KOPT-K1 (cell line): ENCODE data around the gene VPS39.

Experiments
- H3K27ac ChIP-seq: fragments of 200-600 bp; sonication (generic); 2 replicates; pipeline ENCODE4 v1.5.1; 2016; ENCODE audit warnings: antibody characterized with exemption, mild to moderate bottlenecking, low read depth, low read length; ENCODE audit not compliant: poor library complexity, severe bottlenecking
- H3K36me3 ChIP-seq: fragments of 200-600 bp; sonication (generic); 2 replicates; pipeline ENCODE4 v1.5.1; 2017; ENCODE audit warnings: antibody characterized with exemption, mild to moderate bottlenecking, low read length, moderate library complexity; ENCODE audit not compliant: insufficient read depth
- H3K9me3 ChIP-seq: fragments of 200-600 bp; sonication (generic); 2 replicates; pipeline ENCODE4 v1.5.1; 2017; ENCODE audit warnings: antibody characterized with exemption, low read length, mild to moderate bottlenecking; ENCODE audit not compliant: insufficient read depth, poor library complexity, severe bottlenecking

Gene VPS39

DNA sequence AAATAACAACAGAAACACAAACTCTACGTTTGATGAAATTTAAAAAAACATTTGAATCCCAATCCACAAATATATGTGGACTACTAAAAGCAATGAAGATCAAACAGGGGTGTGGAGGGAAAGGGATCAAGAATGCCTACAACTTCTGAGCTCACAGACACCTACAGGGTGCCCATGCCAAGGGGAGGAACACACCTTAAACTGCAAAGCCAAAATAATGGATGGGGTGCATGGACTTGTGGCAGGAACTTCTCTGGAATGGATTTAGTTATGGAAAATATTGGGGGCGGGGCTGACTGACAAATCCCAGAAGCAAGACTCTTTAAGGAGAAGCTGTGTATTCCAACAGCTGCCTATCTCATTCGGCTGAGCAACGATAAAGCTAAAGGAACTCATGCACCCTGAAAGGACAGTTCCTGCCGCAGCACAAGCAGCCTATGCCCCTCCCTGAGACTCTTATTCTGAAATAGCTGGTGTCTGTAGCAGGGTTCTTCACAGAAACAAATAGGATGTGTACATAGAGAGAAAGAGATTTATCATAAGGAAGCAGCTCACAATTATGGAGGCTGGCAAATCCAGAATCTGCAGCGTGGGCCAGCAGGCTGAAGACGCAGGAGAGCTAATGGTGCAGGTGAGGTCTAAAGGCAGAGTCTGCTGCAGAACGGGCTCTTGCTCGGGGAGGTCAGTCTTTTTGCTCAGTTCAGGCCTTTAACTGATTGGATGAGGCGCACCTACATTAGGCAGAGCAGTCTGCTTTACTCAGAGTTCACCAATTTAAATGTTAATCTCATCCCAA lies 89.3 kb downstream of the VPS39 start:
- Histone ChIP-seq H3K27ac (no peak overlapping the region), H3K36me3 (no peaks in the 10 kb centered on the region), H3K9me3 (no peaks in the 10 kb centered on the region)

- peak overlapping the region; percentile 60 for H3K27ac ChIP-seq
- H3K36me3 ChIP-seq: no peaks in the 10 kb centered on the region
- no peaks in the 10 kb centered on the region for H3K9me3 ChIP-seq
These were observed 96.2 kb downstream of the VPS39 start for GRCh38 chr15:42111924-42112323.

DNA sequence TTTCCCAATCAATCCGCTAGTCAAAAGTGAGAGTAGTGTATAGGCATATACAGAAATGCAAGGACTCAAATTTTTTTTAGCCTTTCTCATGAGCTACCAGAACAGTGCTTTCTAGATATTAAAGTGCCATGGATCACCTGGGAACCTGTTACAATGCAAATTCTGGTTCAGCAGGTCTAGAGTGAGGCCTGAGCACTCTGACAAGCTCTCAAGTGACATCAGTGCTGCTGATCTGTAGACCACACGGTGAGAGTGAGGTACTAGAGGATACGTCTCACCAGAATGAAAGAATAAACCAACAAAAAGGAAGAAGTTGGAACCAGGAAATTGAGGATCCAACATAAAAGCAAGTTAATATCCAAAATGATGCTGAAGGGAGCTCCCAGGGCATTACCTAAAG lies 97.7 kb downstream of the VPS39 start:
- Histone ChIP-seq H3K9me3 (no peaks in the 10 kb centered on the region), H3K36me3 (no peaks in the 10 kb centered on the region), H3K27ac (no peak overlapping the region)

- no peaks in the 10 kb centered on the region for H3K36me3 ChIP-seq
- no peaks in the 10 kb centered on the region for H3K9me3 ChIP-seq
- H3K27ac ChIP-seq: no peak overlapping the region
These were observed 99.3 kb downstream of the VPS39 start for GRCh38 chr15:42108806-42109205.
